Islet precursor cell (in vitro differentiated cells): ENCODE results near the gene MEDAG.

Experiments used
- DNase-seq: peaks from one replicate; pipeline ENCODE4 v3.0.0-alpha.2; 2018

The MEDAG gene

GRCh38 chr13:30905932-30906383 is at the start of gene MEDAG:
MEDAG (plus strand) TSS chr13:30906271; CDS start chr13:30906516, 245 bp downstream.
- no peak for DNase-seq

- DNase-seq, result no peak
Observed at GRCh38 chr13:30857018-30857417, 49.1 kb upstream of the MEDAG start.

- DNase-seq, result no peak
Observed at GRCh38 chr13:30857636-30858035, 48.4 kb upstream of the MEDAG start.

- DNase-seq, result peak; percentile 89
Observed at GRCh38 chr13:30859326-30859725, 46.7 kb upstream of the MEDAG start.

- no peak for DNase-seq
Observed at GRCh38 chr13:30861163-30861562, 44.9 kb upstream of the MEDAG start.

- DNase-seq, result no peak
Observed at GRCh38 chr13:30861836-30862467, 44.1 kb upstream of the MEDAG start.

- DNase-seq, result peak; percentile 63
Observed at GRCh38 chr13:30862707-30863106, 43.4 kb upstream of the MEDAG start.

GRCh38 chr13:30863231-30863630 is 42.8 kb upstream of the MEDAG start:
- DNase-seq, result peak; percentile 76

GRCh38 chr13:30863796-30864195 is 42.3 kb upstream of the MEDAG start:
- DNase-seq, result no peak

GRCh38 chr13:30864433-30865122 is 41.5 kb upstream of the MEDAG start:
- peak; percentile 81 for DNase-seq

- peak; percentile 95 for DNase-seq
Observed at GRCh38 chr13:30865123-30866049, 40.7 kb upstream of the MEDAG start.

- peak; percentile 68 for DNase-seq
Observed at GRCh38 chr13:30866677-30867076, 39.4 kb upstream of the MEDAG start.

- DNase-seq, result peak; percentile 57
Observed at GRCh38 chr13:30867089-30867669, 38.9 kb upstream of the MEDAG start.

- no peak for DNase-seq
Observed at GRCh38 chr13:30868799-30869470, 37.1 kb upstream of the MEDAG start.

- DNase-seq, result peak; percentile 76
Observed at GRCh38 chr13:30869491-30869890, 36.6 kb upstream of the MEDAG start.

GRCh38 chr13:30870049-30870884 is 35.8 kb upstream of the MEDAG start:
- DNase-seq, result peak; percentile 98

- DNase-seq, result no peak
Observed at GRCh38 chr13:30870916-30871587, 35.0 kb upstream of the MEDAG start.

GRCh38 chr13:30871588-30872275 is 34.3 kb upstream of the MEDAG start:
- DNase-seq, result no peak

GRCh38 chr13:30872276-30872594 is 33.8 kb upstream of the MEDAG start:
- peak; percentile 71 for DNase-seq

- peak; percentile 97 for DNase-seq
Observed at GRCh38 chr13:30872685-30873461, 33.2 kb upstream of the MEDAG start.
